Femur (tissue), 1 donor: ENCODE data around the gene FZD7.
A peak's percentile ranks its signal among the peaks of the same experiment; 100 is the strongest.

Experiments
- DNase-seq: peaks from one replicate; pipeline ENCODE4 v3.0.0-alpha.2; 2017

The FZD7 gene

GRCh38 chr2:202038471-202039277 is 5.0 kb downstream of the FZD7 start:
- DNase-seq = no peak

GRCh38 chr2:202039278-202040078 is 5.8 kb downstream of the FZD7 start:
- no peak for DNase-seq

- no peak for DNase-seq
Observed at GRCh38 chr2:202040079-202040844, 6.6 kb downstream of the FZD7 start.

- no peak for DNase-seq
Observed at GRCh38 chr2:202042444-202042843, 8.8 kb downstream of the FZD7 start.

- no peak for DNase-seq
Observed at GRCh38 chr2:202043475-202043874, 9.8 kb downstream of the FZD7 start.

- DNase-seq = no peak
Observed at GRCh38 chr2:202044777-202045176, 11.1 kb downstream of the FZD7 start.

GRCh38 chr2:202046572-202046971 is 12.9 kb downstream of the FZD7 start:
- no peak for DNase-seq

- DNase-seq = no peak
Observed at GRCh38 chr2:202049092-202049728, 15.6 kb downstream of the FZD7 start.

- DNase-seq = no peak
Observed at GRCh38 chr2:202049840-202050239, 16.2 kb downstream of the FZD7 start.

GRCh38 chr2:202050652-202051051 is 17.0 kb downstream of the FZD7 start:
- no peak for DNase-seq

- no peak for DNase-seq
Observed at GRCh38 chr2:202051499-202052161, 18.0 kb downstream of the FZD7 start.

- no peak for DNase-seq
Observed at GRCh38 chr2:202052235-202052634, 18.6 kb downstream of the FZD7 start.

- no peak for DNase-seq
Observed at GRCh38 chr2:202054679-202055078, 21.0 kb downstream of the FZD7 start.

GRCh38 chr2:202056611-202057010 is 23.0 kb downstream of the FZD7 start:
- DNase-seq = no peak

- DNase-seq = no peak
Observed at GRCh38 chr2:202060218-202060617, 26.6 kb downstream of the FZD7 start.

- no peak for DNase-seq
Observed at GRCh38 chr2:202061695-202062094, 28.0 kb downstream of the FZD7 start.

GRCh38 chr2:202064171-202064880 is 30.7 kb downstream of the FZD7 start:
- DNase-seq = peak; percentile 80

GRCh38 chr2:202064881-202065230 is 31.2 kb downstream of the FZD7 start:
- no peak for DNase-seq

- no peak for DNase-seq
Observed at GRCh38 chr2:202065876-202066275, 32.2 kb downstream of the FZD7 start.

- no peak for DNase-seq
Observed at GRCh38 chr2:202066875-202067274, 33.2 kb downstream of the FZD7 start.

GRCh38 chr2:202067589-202067988 is 33.9 kb downstream of the FZD7 start:
- no peak for DNase-seq
